ENCODE data around the gene C17orf58. TPM values are rescaled to one million over a fixed set of nuclear protein-coding genes. Genes with fewer than 3 reads are reported as not detected.

The C17orf58 gene

Small RNA genes lying within 50 kb of the gene (small RNA-seq; reads per million reads assigned to genes)
- not detected for gene RN7SL622P (ENCODE audit: low read depth)
